HCT116 (cell line): Measurements from ENCODE around the gene ATF7. TPM values are rescaled to one million over a fixed set of nuclear protein-coding genes. Genes with fewer than 3 reads are reported as not detected.

Source experiments
- ATAC-seq: fragments of 200-7000 bp; cut with Tn5 transposase; 2 replicates; pipeline ENCODE4 v1.9.1; 2020; ENCODE audit warnings: mild to moderate bottlenecking, moderate library complexity
- BruUV-seq: library from RNA; stranded (reverse); fragments of 400-500 nt; replicated peaks from 2 replicates; lab custom pipeline; 2021; lab: Mats Ljungman, UMichigan
- CTCF ChIA-PET: fragments of 300-600 bp; sonication (Branson Sonifier 250); formaldehyde crosslinking; loops from one replicate; lab custom pipeline; 2021; ENCODE audit warnings: antibody characterized with exemption; lab: Charles Lee
- POLR2A ChIA-PET: fragments of 300-600, 350-600 bp; sonication (Branson Sonifier 250); formaldehyde crosslinking; loops from one replicate; lab custom pipeline; 2021; ENCODE audit warnings: antibody characterized with exemption; lab: Charles Lee
- RAD21 ChIA-PET, 2 experiments: fragments of 300-600 bp; sonication (Branson Sonifier 250); formaldehyde crosslinking; loops; one replicate each; lab custom pipeline; 2023; ENCODE audit warnings: low total read pairs in 2 of 2; ENCODE audit not compliant: uncharacterized antibody in 2 of 2, unreplicated experiment in 2 of 2, low non-redundant PET in 1 of 2; lab: Charles Lee
- DNase-seq: peaks from one replicate; pipeline ENCODE4 v3.0.0-alpha.2; 2010; ENCODE audit warnings: low read depth, low spot score
- H2AFZ ChIP-seq: fragments of 200-600 bp; shearing (Covaris generic), sonication (generic); 2 replicates; pipeline ENCODE4 v1.6.1; 2017; ENCODE audit warnings: low read depth, mixed run types, mixed read lengths, antibody characterized with exemption, low read length; ENCODE audit not compliant: poor library complexity, severe bottlenecking
- H3K27ac ChIP-seq: 2 replicates; pipeline ENCODE4 v1.5.1; 2012; ENCODE audit warnings: low read depth, low read length
- H3K27me3 ChIP-seq: fragments of 200-600 bp; sonication (generic); 2 replicates; pipeline ENCODE4 v1.6.1; 2016; ENCODE audit warnings: mixed run types, low read length, mixed read lengths; ENCODE audit not compliant: insufficient read depth
- H3K36me3 ChIP-seq, 2 experiments: fragments of 200-500 bp in 1 of 2; fragments of 200-600 bp in 1 of 2; sonication (Bioruptor generic) in 1 of 2; sonication (generic) in 1 of 2; 2 replicates each; pipeline versions ENCODE4 v1.5.1 to v1.6.1; 2014 to 2016; ENCODE audit warnings: low read length in 2 of 2, inconsistent platforms in 1 of 2, mixed read lengths in 1 of 2, mixed run types in 1 of 2; ENCODE audit not compliant: insufficient read depth in 2 of 2, control insufficient read depth in 1 of 2
- H3K4me1 ChIP-seq, 2 experiments: fragments of 200-600 bp in 1 of 2; sonication (generic) in 1 of 2; 2 replicates each; pipeline versions ENCODE4 v1.5.1 to v1.6.1; 2012 to 2017; ENCODE audit warnings: low read length in 2 of 2, inconsistent platforms in 1 of 2, mild to moderate bottlenecking in 1 of 2, mixed read lengths in 1 of 2, mixed run types in 1 of 2, moderate library complexity in 1 of 2; ENCODE audit not compliant: insufficient read depth in 2 of 2, control insufficient read depth in 1 of 2
- H3K4me2 ChIP-seq: fragments of 200-600 bp; sonication (generic); 2 replicates; pipeline ENCODE4 v1.6.1; 2017; ENCODE audit warnings: mixed run types, low read length, mixed read lengths
- H3K4me3 ChIP-seq, 2 experiments: fragments of 200-600 bp in 1 of 2; sonication (generic) in 1 of 2; replicated peaks in 1 of 2; 2 replicates each; pipeline ENCODE4 v1.5.1; 2011 to 2016; ENCODE audit warnings: low read length in 2 of 2, control low read depth in 1 of 2, low read depth in 1 of 2, mild to moderate bottlenecking in 1 of 2, mixed read lengths in 1 of 2, mixed run types in 1 of 2
- H3K79me2 ChIP-seq: fragments of 200-600 bp; sonication (generic); 2 replicates; pipeline ENCODE4 v1.6.1; 2017; ENCODE audit warnings: mild to moderate bottlenecking, mixed run types, low read length, moderate library complexity, mixed read lengths; ENCODE audit not compliant: insufficient read depth
- H3K9ac ChIP-seq: fragments of 200-600 bp; sonication (generic); 2 replicates; pipeline ENCODE4 v1.6.1; 2016; ENCODE audit warnings: low read length, mixed read lengths
- H3K9me2 ChIP-seq: fragments of 200-600 bp; sonication (generic), shearing (Covaris generic); 2 replicates; pipeline ENCODE4 v1.6.1; 2017; ENCODE audit warnings: mixed run types, mild to moderate bottlenecking, moderate library complexity; ENCODE audit not compliant: insufficient read depth
- H3K9me3 ChIP-seq, 2 experiments: fragments of 200-500 bp in 1 of 2; fragments of 200-600 bp in 1 of 2; sonication (Bioruptor generic) in 1 of 2; sonication (generic) in 1 of 2; 2 replicates each; pipeline ENCODE4 v1.6.1; 2014 to 2017; ENCODE audit warnings: low read length in 2 of 2, mixed read lengths in 2 of 2, inconsistent platforms in 1 of 2, low read depth in 1 of 2, mild to moderate bottlenecking in 1 of 2, mixed run types in 1 of 2, moderate library complexity in 1 of 2; ENCODE audit not compliant: control insufficient read depth in 1 of 2, insufficient read depth in 1 of 2
- H4K20me1 ChIP-seq: fragments of 200-600 bp; sonication (generic), shearing (Covaris generic); 2 replicates; pipeline ENCODE4 v1.6.1; 2017; ENCODE audit warnings: mixed run types, mild to moderate bottlenecking, moderate library complexity; ENCODE audit not compliant: insufficient read depth
- CBX3 ChIP-seq: IDR thresholded peaks from 2 replicates; pipeline ENCODE4 v1.6.1; 2012; ENCODE audit warnings: low read depth
- EGR1 ChIP-seq: IDR thresholded peaks from 2 replicates; pipeline ENCODE4 v1.6.1; 2012; ENCODE audit warnings: low read depth
- ELF1 ChIP-seq: IDR thresholded peaks from 2 replicates; pipeline ENCODE4 v1.6.1; 2012; ENCODE audit warnings: low read depth, borderline replicate concordance
- EZH2 ChIP-seq: fragments of 200-600 bp; sonication (generic); IDR thresholded peaks from 2 replicates; pipeline ENCODE4 v1.6.1; 2017; ENCODE audit warnings: antibody characterized with exemption, mixed run types
- JUND ChIP-seq: IDR thresholded peaks from 2 replicates; pipeline ENCODE4 v1.6.1; 2012
- POLR2A ChIP-seq: IDR thresholded peaks from 2 replicates; pipeline ENCODE4 v1.7.0; 2011; ENCODE audit warnings: borderline replicate concordance; ENCODE audit not compliant: insufficient read depth, insufficient read length; ENCODE audit errors: extremely low read depth
- POLR2AphosphoS5 ChIP-seq: IDR thresholded peaks from 2 replicates; pipeline ENCODE4 v1.6.1; 2011; ENCODE audit warnings: mild to moderate bottlenecking, low read depth, low read length, moderate library complexity
- RAD21 ChIP-seq: IDR thresholded peaks from 2 replicates; pipeline ENCODE4 v1.6.1; 2012; ENCODE audit warnings: low read depth, mild to moderate bottlenecking
- SIN3A ChIP-seq: IDR thresholded peaks from 2 replicates; pipeline ENCODE4 v1.6.1; 2012; ENCODE audit warnings: low read depth
- SRF ChIP-seq: IDR thresholded peaks from 2 replicates; pipeline ENCODE4 v1.6.1; 2012; ENCODE audit warnings: low read depth
- TCF7L2 ChIP-seq: IDR thresholded peaks from 2 replicates; pipeline ENCODE4 v1.7.0; 2011; ENCODE audit warnings: borderline replicate concordance, inconsistent platforms; ENCODE audit not compliant: insufficient read depth, insufficient read length; ENCODE audit errors: extremely low read depth
- YY1 ChIP-seq: IDR thresholded peaks from 2 replicates; pipeline ENCODE4 v1.6.1; 2011; ENCODE audit warnings: low read length, low read depth, moderate library complexity, mild to moderate bottlenecking; ENCODE audit not compliant: insufficient replicate concordance; ENCODE audit errors: extremely low read depth
- ZFX ChIP-seq: fragments of 450-650 bp; IDR thresholded peaks from 2 replicates; pipeline ENCODE4 v1.6.1; 2017
- ZNF274 ChIP-seq: fragments of 200-500 bp; sonication (Bioruptor generic); IDR thresholded peaks from 2 replicates; pipeline ENCODE4 v1.6.1; 2014; ENCODE audit warnings: mild to moderate bottlenecking, low read depth, low read length, inconsistent platforms
- intact Hi-C: fragments of 100-400 bp; cut with micrococcal nuclease; formaldehyde crosslinking; loops from 2 replicates; pipeline ENCODE4 v1.10.0; 2022
- total RNA-seq: library from RNA; stranded (reverse); gene quantifications from one replicate; pipeline ENCODE4 v1.2.1, GENCODE V29; 2021; ENCODE audit not compliant: unreplicated experiment
- TF ChIP-seq, protein P1 (sequence below), 3 experiments: fragments of 200-600 bp in 1 of 3; sonication (generic) in 1 of 3; IDR thresholded peaks in 2 of 3; conservative IDR thresholded peaks in 1 of 3; 2 replicates each; pipeline ENCODE4 v1.5.1; 2012 to 2017; ENCODE audit warnings: low read depth in 2 of 3, low read length in 2 of 3, antibody characterized with exemption in 1 of 3, borderline replicate concordance in 1 of 3, control low read depth in 1 of 3, mild to moderate bottlenecking in 1 of 3, mixed read lengths in 1 of 3, mixed run types in 1 of 3, moderate library complexity in 1 of 3; ENCODE audit not compliant: insufficient read depth in 1 of 3

Gene ATF7
- total RNA-seq, 1 experiment from 2014 or later: 24.0 TPM

DNA sequence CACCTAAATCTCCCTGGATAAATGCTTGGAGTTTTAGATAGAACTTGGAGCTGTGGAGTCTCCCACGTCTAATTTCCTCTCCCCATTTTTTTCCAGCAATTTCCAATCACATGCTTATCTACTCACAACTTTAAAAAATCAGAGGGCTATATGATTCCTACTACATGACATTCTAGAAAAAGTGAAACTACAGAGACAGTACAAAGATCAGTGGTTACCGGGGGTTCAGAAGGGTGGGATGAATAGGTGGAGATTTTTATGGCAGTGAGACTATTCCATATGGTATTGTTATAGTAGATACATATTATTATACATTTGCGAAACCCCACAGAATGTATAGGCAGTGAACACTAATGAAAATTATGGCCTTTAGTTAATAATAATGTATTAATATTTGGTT, 35.5 kb downstream of the ATF7 start:
- no peak overlapping the region for H3K27ac ChIP-seq
- no peaks in the 10 kb centered on the region for H3K4me1 ChIP-seq
- RAD21 ChIA-PET: no interaction called here
- TF ChIP-seq EGR1 (no peak), ZNF274 (no peak), CBX3 (no peak), RAD21 (no peak), ELF1 (no peak), YY1 (no peak), TCF7L2 (no peak), JUND (no peak), SRF (no peak), EZH2 (no peak), POLR2AphosphoS5 (no peak), ZFX (no peak), POLR2A (no peak), SIN3A (no peak)
- TF ChIP-seq, protein P1, sequence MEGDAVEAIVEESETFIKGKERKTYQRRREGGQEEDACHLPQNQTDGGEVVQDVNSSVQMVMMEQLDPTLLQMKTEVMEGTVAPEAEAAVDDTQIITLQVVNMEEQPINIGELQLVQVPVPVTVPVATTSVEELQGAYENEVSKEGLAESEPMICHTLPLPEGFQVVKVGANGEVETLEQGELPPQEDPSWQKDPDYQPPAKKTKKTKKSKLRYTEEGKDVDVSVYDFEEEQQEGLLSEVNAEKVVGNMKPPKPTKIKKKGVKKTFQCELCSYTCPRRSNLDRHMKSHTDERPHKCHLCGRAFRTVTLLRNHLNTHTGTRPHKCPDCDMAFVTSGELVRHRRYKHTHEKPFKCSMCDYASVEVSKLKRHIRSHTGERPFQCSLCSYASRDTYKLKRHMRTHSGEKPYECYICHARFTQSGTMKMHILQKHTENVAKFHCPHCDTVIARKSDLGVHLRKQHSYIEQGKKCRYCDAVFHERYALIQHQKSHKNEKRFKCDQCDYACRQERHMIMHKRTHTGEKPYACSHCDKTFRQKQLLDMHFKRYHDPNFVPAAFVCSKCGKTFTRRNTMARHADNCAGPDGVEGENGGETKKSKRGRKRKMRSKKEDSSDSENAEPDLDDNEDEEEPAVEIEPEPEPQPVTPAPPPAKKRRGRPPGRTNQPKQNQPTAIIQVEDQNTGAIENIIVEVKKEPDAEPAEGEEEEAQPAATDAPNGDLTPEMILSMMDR (IDR thresholded peaks at IDR 0.05 in 2 of 3, conservative IDR thresholded peaks at IDR 0.05 in 1 of 3; ENCODE audit: borderline replicate concordance in 1 of 3, insufficient read depth in 1 of 3, low read depth in 2 of 3, low read length in 2 of 3): no peak
- TF ChIP-seq, all 23 proteins: peak for 0
- BruUV-seq: no TSS peak
- no peaks in the 10 kb centered on the region for H4K20me1 ChIP-seq
- H3K9me3 ChIP-seq: no peaks in the 10 kb centered on the region
- no peak overlapping the region for H3K4me3 ChIP-seq
- CTCF ChIA-PET: no interaction called here
- no peak overlapping the region for H2AFZ ChIP-seq
- DNase-seq: no peak
- H3K4me2 ChIP-seq: no peak overlapping the region
- no peaks in the 10 kb centered on the region for H3K27me3 ChIP-seq
- H3K79me2 ChIP-seq: no peaks in the 10 kb centered on the region; the same call in 1 of the 2 replicates
- ATAC-seq: no peak
- H3K36me3 ChIP-seq: no peaks in the 10 kb centered on the region
- intact Hi-C loops: no loop called here
- H3K9ac ChIP-seq: no peak overlapping the region
- no peaks in the 10 kb centered on the region for H3K9me2 ChIP-seq
- POLR2A ChIA-PET: no interaction called here
